ENCODE results near the gene SEMA5B.
A peak's percentile ranks its signal among the peaks of the same experiment; 100 is the strongest.

The SEMA5B gene

GRCh38 chr3:122993124-122993978, 34.2 kb downstream of the SEMA5B start:
- DNase-seq = no peak

DNA sequence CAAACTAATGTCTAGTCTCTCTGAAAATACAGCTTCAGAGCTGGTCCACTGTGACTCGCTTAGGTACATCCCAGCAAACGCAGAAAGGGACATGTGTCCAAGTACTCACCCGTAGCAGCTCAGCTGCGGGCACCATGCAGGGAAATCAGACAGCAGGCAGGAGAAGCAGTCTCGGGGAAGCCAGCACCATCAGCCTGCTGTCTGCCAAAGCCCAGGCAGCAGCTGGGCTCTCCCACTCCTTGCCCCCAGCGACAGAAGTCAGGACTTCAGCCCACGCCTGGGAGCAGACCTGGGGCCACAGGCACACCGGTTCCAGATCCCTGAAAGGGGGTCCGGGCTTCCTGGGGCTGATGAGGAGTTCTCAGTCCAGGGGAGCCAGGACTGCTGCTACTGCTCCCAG, 34.9 kb downstream of the SEMA5B start:
- DNase-seq = no peak

DNA sequence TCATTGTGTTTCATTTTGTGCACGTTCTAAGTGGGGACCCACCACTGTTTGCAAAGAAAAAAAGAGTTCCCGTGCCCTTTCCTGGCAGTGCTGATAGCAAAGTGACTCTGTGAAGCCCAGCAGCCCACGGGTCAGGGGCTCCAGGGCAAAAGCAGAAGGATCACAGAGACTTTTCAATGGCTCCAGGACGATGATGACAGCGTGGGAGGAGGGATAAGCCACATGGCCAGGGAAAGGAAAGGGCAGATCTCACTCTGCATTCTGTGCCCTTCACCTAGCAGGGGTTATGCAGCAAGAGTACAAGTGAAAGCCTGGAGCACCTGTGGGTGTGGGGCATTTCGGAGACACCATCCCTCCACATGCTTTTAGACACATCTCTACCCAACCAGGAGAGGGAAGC, 35.4 kb downstream of the SEMA5B start:
- peak; percentile 14 to 52 (median 38) for DNase-seq

- DNase-seq = no peak
These were observed 36.2 kb downstream of the SEMA5B start for GRCh38 chr3:122991236-122991985.

DNA sequence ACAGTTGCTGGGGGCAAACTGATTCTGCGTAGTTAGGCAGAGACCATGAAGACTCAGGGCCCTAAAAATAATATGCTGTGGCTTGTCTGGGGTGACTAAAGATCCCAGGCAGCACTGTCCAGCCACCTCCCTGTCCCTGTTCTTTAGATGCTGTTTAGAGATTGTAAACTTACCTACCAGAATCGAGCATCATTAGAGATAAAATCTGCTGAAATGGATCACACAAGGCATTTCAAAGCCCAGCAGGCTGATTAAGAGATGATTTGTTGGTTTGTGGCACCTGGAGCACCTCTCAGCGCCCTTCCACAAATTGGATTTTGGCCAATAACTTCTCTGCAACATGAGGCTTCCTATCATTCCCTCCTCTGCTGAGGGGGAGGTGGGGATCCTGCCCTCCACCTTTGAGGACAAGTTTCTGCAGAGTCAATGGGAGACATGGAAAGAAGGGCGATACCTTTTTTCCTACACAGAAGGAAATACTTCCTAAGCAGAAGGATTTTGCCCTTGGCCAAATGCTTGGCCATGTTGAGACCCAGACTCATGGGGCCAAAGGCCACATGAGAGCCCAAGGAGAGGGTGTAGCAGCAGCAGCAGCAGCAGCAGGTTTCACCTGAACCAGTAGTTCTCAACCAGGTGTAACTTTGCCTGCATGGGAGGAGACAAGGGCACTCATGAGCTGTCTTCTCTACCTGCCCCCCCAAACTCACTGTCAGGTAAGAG, 37.5 kb downstream of the SEMA5B start:
- no peak for DNase-seq

GRCh38 chr3:122988508-122988907, 39.1 kb downstream of the SEMA5B start:
- no peak for DNase-seq

- no peak for DNase-seq
These were observed 39.7 kb downstream of the SEMA5B start for GRCh38 chr3:122987736-122988319.

DNA sequence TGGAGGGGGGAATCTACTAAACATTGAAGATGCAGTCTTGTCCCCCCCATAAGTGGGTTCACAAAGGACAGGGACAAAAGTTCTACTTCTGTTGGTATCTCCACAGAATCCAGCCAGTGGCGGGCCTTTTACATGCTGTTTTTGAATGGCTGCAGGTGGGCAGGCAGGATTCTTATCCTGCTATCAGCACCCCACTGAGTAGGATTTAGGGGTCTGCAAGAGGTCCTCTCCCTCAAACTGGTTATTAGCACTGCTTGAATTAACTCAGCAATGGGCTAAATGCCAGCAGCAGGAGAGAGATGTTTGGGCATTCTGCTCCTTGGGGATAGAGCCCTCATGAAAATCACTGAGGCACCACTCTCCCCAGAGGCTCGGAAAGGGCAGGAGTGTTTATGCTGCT, 40.3 kb downstream of the SEMA5B start:
- no peak for DNase-seq

DNA sequence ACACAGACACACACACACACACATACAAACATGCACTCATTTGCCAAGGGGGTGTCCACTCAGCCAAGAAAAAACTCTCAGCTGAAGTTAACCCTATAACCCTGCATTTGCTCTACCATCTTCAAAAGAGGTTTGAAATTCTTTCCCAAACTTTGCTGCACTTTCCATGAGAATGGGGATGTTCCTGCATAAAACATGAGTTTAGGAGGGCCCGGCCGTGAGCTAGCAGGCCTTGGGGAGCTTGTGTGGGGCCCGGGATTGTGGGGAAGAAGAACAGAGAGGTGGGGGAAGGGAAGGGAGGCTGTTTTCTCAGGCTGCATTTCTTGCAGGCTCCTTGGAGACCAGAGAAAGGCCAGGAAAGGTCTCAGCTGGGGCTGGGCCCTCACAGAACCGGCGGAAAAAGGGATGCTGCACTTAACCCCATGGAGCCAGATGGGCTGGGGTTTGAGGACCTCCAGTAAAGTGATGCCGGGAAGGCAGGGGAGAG, 40.8 kb downstream of the SEMA5B start:
- DNase-seq = no peak

DNA sequence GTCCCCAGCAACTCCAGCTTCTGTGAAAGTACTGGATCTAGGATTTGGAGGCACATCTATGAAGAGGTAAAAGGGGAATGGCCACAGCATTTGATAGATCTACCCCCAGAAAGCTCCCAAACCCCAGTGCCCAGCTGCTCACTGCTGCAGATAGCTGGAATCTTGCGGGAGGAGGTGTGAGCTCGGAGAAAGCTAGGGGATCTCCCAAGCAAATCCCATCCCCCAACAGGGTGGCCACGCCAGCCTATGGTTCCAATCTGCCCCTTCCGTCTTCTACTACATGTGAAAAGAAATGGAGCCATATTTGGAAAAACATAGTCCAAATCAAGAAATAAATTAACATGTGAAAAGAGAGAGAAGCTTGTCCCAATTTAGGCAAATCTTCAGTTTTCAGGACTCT, 42.0 kb downstream of the SEMA5B start:
- no peak for DNase-seq

GRCh38 chr3:122984650-122985049, 42.9 kb downstream of the SEMA5B start:
- DNase-seq = no peak

GRCh38 chr3:122984007-122984406, 43.6 kb downstream of the SEMA5B start:
- DNase-seq = no peak

GRCh38 chr3:122982216-122983185, 45.1 kb downstream of the SEMA5B start:
- DNase-seq = no peak

DNA sequence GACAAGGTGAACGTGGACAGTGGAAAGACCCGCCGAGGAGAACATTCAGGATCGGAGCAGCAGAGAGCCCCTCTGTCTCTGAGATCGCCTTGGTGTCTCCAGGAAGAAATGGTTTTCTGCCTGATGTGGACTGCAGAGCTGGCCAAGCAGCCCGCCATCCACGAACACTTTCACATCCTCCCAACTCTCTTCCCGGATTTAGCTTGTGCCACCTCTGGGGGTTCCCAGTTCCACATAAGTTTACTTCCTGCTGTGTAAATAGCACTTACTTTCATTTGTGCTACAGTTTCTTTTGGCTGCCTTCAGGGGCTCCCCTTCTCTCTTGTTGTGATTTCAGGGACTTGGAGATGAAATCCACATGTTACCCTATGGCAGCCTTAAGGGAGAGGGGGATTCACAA, 48.4 kb downstream of the SEMA5B start:
- DNase-seq = peak; percentile 16 to 56 (median 48)

DNA sequence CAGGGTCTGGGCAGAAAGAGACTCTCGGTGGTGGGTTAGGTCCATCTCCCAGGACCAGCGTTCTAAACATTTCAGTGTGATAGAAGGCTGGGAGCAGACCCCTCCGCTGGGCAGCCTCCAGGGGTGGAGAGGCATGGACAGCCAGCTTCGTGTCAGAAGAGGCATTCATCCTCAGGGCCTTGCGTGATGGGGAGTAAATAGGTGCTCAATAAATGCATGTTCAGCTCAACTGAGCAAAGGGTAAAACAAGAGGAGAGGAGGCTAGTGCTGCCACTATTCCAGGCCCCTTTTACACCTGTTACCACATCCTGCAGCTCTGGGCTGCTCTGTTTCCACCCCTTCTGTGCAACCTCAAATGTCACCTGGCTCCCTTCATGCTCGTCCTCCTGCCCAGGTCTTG, 49.0 kb downstream of the SEMA5B start:
- DNase-seq = no peak

DNA sequence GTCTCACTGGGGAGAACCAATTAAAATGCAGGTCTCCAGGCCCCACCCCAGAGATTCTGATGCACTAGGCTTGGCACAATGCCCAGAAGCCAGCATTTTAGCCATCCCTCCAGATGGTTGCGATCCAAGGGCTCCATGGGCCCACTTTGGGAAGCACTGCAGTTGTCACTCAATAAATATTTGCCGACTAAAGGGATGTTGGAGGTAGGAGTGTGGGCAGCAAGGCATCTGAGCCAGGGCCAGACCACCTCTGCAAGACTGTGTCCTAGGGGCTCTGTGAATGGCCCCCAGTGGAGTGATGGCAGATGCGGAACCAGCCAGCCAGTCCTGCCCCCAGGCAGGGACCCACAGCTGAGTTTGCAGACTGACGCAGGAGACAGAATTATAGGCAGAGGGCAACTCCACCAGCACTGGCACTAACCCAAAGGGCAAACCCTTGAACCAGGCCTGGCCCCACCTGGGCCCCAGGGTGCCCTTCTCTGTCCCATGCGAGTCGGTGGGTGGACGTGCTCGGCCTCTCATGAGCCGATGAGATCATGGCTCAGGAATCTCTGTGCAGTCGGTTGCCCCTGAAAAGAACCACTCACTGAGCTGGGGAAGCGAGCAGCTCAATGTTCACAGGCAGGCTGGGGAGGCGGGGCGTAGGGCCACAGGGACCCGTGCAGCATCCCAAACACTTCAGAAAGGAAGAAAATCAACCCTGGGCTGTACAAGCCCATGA, 49.7 kb downstream of the SEMA5B start:
- no peak for DNase-seq

- DNase-seq = peak; percentile 32 to 64 (median 57)
These were observed 51.7 kb downstream of the SEMA5B start for GRCh38 chr3:122975924-122976293.

- DNase-seq = no peak
These were observed 52.2 kb downstream of the SEMA5B start for GRCh38 chr3:122975163-122975923.

GRCh38 chr3:122974764-122975162, 52.8 kb downstream of the SEMA5B start:
- no peak for DNase-seq
